Karpas-422 (cell line): ENCODE measurements around the gene VANGL2. TPM values are rescaled to one million over a fixed set of nuclear protein-coding genes. Genes with fewer than 3 reads are reported as not detected.

Source experiments
- DNase-seq: peaks from one replicate; pipeline ENCODE4 v3.0.0-alpha.2; 2015
- H2AFZ ChIP-seq: fragments of 200-600 bp; sonication (generic); 2 replicates; pipeline ENCODE4 v1.6.1; 2014; ENCODE audit warnings: antibody characterized with exemption, low read length, mixed read lengths
- H3K27ac ChIP-seq: fragments of 200-600 bp; sonication (generic); 2 replicates; pipeline ENCODE4 v1.5.1; 2014; ENCODE audit warnings: mild to moderate bottlenecking, low read length, moderate library complexity
- H3K27me3 ChIP-seq: fragments of 200-600 bp; sonication (generic); 2 replicates; pipeline ENCODE4 v1.6.1; 2014; ENCODE audit warnings: low read length, mixed read lengths
- H3K36me3 ChIP-seq: fragments of 200-600 bp; sonication (generic); 2 replicates; pipeline ENCODE4 v1.6.1; 2014; ENCODE audit warnings: low read length, mixed read lengths; ENCODE audit not compliant: insufficient read depth
- H3K4me1 ChIP-seq: fragments of 200-600 bp; sonication (generic); 2 replicates; pipeline ENCODE4 v1.6.1; 2014; ENCODE audit warnings: mild to moderate bottlenecking, low read length, mixed read lengths
- H3K4me2 ChIP-seq: fragments of 200-600 bp; sonication (generic); 2 replicates; pipeline ENCODE4 v1.6.1; 2014; ENCODE audit warnings: low read length, low read depth, mild to moderate bottlenecking; ENCODE audit not compliant: poor library complexity, severe bottlenecking
- H3K4me3 ChIP-seq: fragments of 200-600 bp; sonication (generic); 2 replicates; pipeline ENCODE4 v1.5.1; 2014; ENCODE audit warnings: mild to moderate bottlenecking, antibody characterized with exemption, low read length, mixed read lengths
- H3K79me2 ChIP-seq: fragments of 200-600 bp; sonication (generic); 2 replicates; pipeline ENCODE4 v1.6.1; 2014; ENCODE audit warnings: mild to moderate bottlenecking, low read length, mixed read lengths
- H3K9ac ChIP-seq: fragments of 200-600 bp; sonication (generic); 2 replicates; pipeline ENCODE4 v1.6.0; 2014; ENCODE audit warnings: low read length
- H3K9me2 ChIP-seq: fragments of 200-600 bp; sonication (generic), shearing (Covaris generic); replicated peaks from 2 replicates; pipeline ENCODE4 v1.6.0; 2014; ENCODE audit warnings: mild to moderate bottlenecking, low read length, moderate library complexity; ENCODE audit not compliant: insufficient read depth
- H3K9me3 ChIP-seq: fragments of 300-700, 200-600 bp; sonication (generic); 2 replicates; pipeline ENCODE4 v1.6.1; 2014; ENCODE audit warnings: low read length, mixed read lengths
- H4K20me1 ChIP-seq: fragments of 200-600 bp; sonication (generic); 2 replicates; pipeline ENCODE4 v1.6.1; 2014; ENCODE audit warnings: mild to moderate bottlenecking, antibody characterized with exemption, low read length, low read depth; ENCODE audit not compliant: insufficient read depth
- total RNA-seq: library from RNA; depleted of rRNA; stranded (reverse); fragments of >200 nt; shearing (Covaris generic); gene quantifications from 2 replicates; pipeline ENCODE4 v1.2.3, GENCODE V29; 2014; ENCODE audit warnings: low replicate concordance

Gene VANGL2
- total RNA-seq, 1 experiment from 2014 or later: not detected

DNA sequence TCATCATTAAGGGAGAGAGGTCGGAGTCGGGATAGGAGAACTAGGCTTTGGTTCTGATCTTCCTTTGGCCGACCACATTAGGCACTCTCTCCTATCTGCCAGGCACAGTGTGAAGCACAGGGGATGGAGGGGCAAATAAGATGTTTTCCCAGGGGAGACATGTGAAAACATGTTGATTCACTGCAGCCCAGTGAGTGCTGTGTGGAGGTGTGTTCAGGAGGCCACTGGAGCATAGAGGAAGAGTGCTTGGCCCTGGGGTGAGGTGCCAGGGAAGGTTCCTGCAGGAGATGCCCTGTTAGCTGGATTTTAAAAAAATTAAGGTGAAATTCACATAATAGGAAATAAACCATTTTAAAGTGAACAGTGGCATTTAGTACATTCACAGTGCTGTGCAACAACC lies 3.7 kb downstream of the VANGL2 start:
- H2AFZ ChIP-seq: no peak overlapping the region

DNA sequence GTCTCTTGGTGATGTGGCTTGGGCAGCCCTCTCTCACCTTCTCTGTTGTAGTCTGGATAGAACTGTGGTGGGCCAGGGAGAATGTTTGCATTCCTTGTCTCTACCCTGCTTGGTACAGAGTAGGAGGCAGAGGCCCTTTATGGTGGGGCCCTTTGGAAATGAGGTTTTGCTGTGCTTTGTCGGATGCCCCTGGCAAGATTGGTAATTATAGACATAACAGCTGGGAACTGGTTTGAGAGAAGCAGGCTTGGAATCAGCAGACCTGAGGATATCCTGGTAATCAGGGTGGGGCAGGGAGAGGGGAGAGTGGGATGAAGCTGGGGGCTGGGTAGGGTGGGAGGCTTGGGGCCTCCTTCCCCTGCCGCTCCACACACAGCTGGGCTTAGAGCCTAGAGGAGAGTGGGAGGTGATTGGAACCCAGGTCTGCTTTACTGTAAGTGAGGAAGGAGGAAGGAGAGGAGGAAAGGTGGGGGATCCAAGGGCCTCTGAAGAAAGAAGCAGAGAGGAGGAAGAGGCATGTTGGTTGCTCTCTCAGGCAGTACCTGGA lies 5.0 kb downstream of the VANGL2 start:
- Histone ChIP-seq H3K9ac (no peak overlapping the region), H3K4me2 (no peak overlapping the region), H3K4me1 (no peaks in the 10 kb centered on the region), H4K20me1 (no peaks in the 10 kb centered on the region), H3K27me3 (no peaks in the 10 kb centered on the region), H3K4me3 (no peak overlapping the region), H2AFZ (no peak overlapping the region), H3K9me2 (no peaks in the 10 kb centered on the region), H3K36me3 (no peaks in the 10 kb centered on the region), H3K27ac (no peak overlapping the region), H3K9me3 (no peaks in the 10 kb centered on the region), H3K79me2 (no peaks in the 10 kb centered on the region)
- no peak for DNase-seq

More for the DNA sequence above, 3.7 kb downstream of the VANGL2 start:
- Histone ChIP-seq H3K27me3 (no peaks in the 10 kb centered on the region), H3K27ac (no peak overlapping the region), H3K4me1 (no peaks in the 10 kb centered on the region), H3K9me3 (no peaks in the 10 kb centered on the region), H3K36me3 (no peaks in the 10 kb centered on the region), H3K9ac (no peak overlapping the region), H4K20me1 (no peaks in the 10 kb centered on the region), H3K4me2 (no peak overlapping the region), H3K9me2 (no peaks in the 10 kb centered on the region), H3K4me3 (no peak overlapping the region), H3K79me2 (no peaks in the 10 kb centered on the region)
- DNase-seq: no peak

DNA sequence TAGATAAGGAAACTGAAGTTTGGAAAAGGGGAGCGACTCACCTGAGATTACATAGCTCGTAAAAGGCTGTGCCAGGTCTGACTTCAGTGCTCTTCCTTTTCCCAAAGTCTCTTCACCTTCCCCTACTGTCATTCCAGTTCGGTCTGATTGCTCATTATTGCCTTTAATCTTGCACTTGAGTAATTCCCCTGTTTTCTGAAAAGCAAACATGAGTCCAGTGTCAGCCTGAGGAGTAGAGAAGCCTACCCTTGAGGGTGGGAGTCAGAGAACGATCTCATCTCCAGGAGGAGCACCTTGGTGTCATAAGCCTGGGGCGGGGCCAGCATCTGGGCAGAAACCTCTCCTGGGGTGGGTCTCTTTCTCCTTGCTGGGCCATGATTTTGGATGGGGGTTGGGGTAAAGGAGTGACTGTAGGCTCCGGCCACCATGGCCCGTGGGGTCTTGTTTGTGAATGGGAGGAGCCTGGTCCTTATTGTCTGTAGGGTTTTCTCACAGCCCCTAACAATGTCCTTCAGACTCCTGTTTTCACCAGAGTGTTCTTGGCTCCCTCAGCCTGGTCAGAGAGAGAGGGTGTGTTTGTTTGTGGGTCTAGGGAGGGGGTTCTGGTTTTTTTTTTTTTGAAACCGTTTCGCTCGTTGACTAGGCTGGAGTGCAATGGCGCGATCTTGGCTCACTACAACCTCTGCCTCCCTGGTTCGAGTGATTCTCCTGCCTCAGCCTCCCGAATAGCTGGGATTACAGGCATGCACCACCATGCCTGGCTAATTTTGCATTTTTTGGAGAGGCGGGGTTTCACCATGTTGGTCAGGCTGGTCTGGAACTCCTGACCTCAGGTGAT lies 6.0 kb downstream of the VANGL2 start:
- Histone ChIP-seq H3K9me3 (no peaks in the 10 kb centered on the region), H3K36me3 (no peaks in the 10 kb centered on the region), H2AFZ (no peak overlapping the region), H3K4me3 (no peak overlapping the region), H3K79me2 (no peaks in the 10 kb centered on the region), H3K4me1 (no peaks in the 10 kb centered on the region), H3K4me2 (no peak overlapping the region), H3K27me3 (no peaks in the 10 kb centered on the region), H4K20me1 (no peaks in the 10 kb centered on the region), H3K9me2 (no peaks in the 10 kb centered on the region), H3K27ac (no peak overlapping the region), H3K9ac (no peak overlapping the region)
- DNase-seq: no peak

DNA sequence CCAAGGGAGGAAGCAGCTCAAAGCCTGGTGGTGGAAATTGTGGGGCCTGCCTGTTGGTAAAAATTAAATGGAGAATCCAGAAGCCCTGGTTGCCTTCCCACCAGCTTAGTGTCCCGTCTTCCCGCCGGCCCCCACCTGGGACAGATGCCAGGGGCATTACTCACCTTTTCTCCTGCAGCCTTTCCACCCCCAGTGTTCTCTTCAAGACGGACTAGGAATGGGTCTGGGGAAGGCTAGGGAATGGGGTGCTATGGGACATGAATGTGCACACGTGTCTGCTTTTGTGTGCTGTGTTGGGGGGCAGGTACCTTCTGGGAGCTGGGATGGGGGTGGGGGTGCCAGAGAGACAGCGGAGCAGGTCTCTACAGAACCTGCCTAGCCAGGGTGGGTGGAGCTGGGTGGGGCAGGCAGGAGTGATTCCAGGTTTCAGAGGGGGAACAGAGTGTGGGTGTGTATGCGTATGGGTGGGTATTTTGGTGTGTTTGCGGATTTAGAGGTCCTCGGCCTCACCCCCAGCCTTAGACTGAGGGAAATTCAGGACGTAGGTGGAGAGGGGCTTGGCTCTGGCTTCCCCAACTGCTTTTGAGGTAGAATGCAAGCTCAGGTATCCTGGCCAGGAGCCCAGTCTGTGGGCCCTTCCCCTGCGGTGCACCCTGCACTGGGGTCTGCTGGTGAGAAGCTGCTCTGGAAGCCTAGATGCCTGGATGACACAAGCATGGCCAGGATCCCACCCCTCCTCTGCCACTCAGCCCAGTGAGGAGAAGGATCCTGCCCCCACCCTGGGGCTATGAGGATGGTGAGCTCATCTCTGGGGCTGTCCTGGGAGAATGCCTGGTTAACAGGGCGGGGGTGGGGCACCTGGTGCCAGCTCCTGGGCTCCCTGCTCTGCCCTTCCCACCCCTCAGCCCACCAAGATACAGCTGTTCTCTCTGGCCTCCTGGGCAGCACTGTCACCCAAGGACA lies 7.8 kb downstream of the VANGL2 start:
- Histone ChIP-seq H2AFZ (no peak overlapping the region), H3K4me3 (no peak overlapping the region), H3K27ac (no peak overlapping the region), H3K9ac (no peak overlapping the region), H3K4me2 (no peak overlapping the region), H3K36me3 (no peaks in the 10 kb centered on the region), H3K4me1 (no peaks in the 10 kb centered on the region), H3K27me3 (no peaks in the 10 kb centered on the region), H4K20me1 (no peaks in the 10 kb centered on the region), H3K9me2 (no peaks in the 10 kb centered on the region), H3K79me2 (no peaks in the 10 kb centered on the region), H3K9me3 (no peaks in the 10 kb centered on the region)
- peak; percentile 11 for DNase-seq

DNA sequence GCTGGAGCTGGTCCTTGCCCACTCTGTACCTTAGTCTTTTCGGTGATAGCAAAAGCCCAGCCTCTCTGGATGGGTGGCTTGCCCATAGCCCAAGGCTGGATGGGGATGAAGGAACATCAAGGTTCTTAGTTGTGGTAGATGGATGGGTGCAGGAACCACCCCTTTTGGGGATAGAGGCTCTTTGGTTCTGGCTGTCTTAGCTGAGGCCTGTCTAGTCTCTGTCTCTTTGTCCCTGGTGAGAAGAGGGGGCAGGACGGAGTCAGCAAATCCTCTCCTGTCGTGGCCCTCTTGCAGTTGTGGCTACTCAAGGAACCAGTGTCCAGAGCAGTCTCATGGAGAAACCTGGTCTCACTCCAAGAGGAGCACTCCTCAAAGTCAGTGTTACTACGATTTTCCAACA lies 8.5 kb downstream of the VANGL2 start:
- Histone ChIP-seq H3K9me2 (no peaks in the 10 kb centered on the region), H3K4me3 (no peak overlapping the region), H3K4me1 (no peaks in the 10 kb centered on the region), H3K9ac (no peak overlapping the region), H3K4me2 (no peak overlapping the region), H3K79me2 (no peaks in the 10 kb centered on the region), H3K27me3 (no peaks in the 10 kb centered on the region), H3K9me3 (no peaks in the 10 kb centered on the region), H2AFZ (no peak overlapping the region), H3K36me3 (no peaks in the 10 kb centered on the region), H3K27ac (no peak overlapping the region), H4K20me1 (no peaks in the 10 kb centered on the region)
- no peak for DNase-seq

DNA sequence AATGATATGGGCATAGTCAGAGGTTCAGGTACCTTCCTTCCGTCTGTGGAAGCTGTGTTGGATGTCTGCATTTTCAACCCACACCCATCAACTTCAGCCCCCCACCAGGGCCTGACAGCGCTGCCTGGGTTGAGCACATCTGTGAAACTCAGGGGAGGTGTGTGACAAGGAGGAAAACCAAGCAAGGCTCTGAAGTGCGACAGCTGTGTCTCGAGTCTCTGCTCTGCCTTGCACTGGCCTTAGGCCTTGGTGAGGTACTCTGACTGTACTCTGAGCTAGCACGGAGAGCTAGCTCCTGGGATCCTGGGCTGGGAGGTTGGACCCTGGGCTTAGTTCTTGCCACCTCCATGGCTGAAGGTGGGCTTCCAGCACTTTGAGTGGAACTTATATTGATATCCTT lies 9.1 kb downstream of the VANGL2 start:
- Histone ChIP-seq H3K9me3 (no peaks in the 10 kb centered on the region), H4K20me1 (no peaks in the 10 kb centered on the region), H3K27me3 (no peaks in the 10 kb centered on the region), H3K27ac (no peak overlapping the region), H3K9ac (no peak overlapping the region), H3K4me1 (no peaks in the 10 kb centered on the region), H3K4me2 (no peak overlapping the region), H3K4me3 (no peak overlapping the region), H3K79me2 (no peaks in the 10 kb centered on the region), H2AFZ (no peak overlapping the region), H3K9me2 (no peaks in the 10 kb centered on the region), H3K36me3 (no peaks in the 10 kb centered on the region)
- no peak for DNase-seq

DNA sequence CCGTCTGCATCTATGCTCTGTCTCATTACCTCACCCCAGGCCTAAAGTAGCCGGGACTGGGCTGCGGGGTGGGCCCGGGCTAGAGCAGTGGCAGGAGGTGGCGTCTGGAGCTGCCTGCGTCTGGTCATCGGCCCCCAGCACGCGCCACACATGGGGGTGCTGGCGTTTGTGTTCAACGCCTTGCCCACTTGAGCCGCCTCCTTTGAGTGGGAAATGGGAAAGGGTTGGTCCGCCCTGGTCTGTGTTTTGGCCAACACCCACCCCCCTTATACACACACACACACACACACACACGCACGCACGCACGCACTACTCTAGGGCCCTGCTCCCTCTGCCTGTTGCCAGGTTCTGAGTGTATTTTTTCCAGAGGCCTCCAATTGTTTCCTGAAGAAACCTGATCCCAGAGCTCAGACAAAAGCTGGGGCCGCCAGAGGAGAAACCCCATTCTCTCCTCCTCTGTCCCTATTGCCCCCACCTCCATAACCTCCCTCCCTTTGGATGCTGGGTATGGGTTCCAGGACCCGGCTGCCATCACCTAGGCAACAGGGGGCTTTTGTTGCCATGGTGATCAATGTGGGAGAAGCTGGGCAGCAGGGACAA lies 10.1 kb downstream of the VANGL2 start:
- Histone ChIP-seq H3K4me2 (no peak overlapping the region), H3K27ac (no peak overlapping the region), H3K4me3 (no peak overlapping the region), H2AFZ (no peak overlapping the region), H3K36me3 (no peaks in the 10 kb centered on the region), H3K79me2 (no peaks in the 10 kb centered on the region), H3K9me3 (no peaks in the 10 kb centered on the region), H3K9ac (no peak overlapping the region), H3K27me3 (no peaks in the 10 kb centered on the region), H4K20me1 (no peaks in the 10 kb centered on the region), H3K9me2 (no peaks in the 10 kb centered on the region), H3K4me1 (no peaks in the 10 kb centered on the region)
- DNase-seq: no peak
